ENCODE measurements around the gene KLHDC7A.

Gene KLHDC7A

DNA sequence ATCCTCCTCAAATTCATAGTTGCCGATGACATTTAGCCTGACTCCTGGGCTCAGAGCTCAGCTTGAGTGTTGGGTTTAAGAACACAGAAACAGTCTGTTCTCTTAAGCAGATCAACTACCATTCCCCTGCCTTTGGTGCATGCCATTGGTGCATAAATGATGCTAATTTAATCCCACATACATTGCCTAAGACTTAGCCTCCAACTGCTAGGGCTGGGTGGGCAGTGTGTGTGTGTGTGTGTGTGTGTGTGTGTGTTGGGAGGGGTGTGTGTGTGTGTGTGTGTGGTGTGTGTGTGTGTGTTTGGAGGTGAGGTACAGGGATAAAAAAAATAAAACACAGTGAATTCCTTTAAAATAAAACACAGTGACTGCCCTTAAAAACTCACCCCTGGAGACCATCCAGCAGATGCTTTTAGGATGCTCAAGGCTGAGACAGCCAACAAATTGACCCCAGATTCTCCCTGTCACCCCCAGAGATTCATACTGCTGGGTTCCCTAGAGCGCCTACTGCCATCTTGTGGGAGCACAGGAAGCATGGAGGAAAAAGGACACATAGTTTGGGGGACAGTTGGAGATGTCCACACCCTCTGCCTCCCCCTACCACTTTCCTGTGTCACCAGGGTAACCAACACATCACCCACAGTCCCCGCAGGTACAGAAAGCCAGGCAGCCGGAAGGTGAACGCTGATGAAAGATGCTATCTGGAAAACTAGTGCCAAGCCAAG, 30.6 kb downstream of the KLHDC7A start:
- DNase-seq: peak; percentile 39

DNA sequence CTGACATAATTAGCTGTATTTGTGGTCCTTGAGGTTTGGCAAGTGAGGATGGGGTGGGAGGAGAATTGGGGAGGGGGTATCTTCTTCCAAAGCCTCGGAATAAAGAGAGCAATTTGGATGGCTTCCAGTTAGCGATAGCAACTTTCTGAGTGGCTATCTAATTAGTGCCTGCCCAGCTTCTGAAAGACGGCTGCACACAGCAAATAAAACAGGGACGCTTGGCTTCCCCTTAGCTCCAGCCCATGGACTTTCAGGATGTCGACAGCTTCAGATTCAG, 31.1 kb downstream of the KLHDC7A start:
- no peak for DNase-seq

DNA sequence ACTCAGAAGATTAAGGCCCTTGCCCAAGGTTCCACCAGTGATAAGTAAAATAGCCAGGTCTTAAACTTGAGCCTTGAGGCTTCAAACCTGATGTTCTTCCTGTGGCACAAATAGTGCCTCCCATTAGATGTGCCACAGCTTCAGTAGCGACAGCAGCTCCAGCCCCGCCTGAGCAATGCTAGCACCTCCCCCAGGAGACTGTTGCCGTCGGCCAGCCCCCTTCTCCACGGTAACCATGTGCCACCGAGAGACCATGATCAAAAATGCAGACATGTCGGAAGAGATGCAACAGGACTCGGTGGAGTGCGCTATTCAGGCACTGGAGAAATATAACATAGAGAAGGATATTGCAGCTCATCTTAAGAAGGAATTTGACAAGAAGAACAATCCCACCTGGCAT, 32.2 kb downstream of the KLHDC7A start:
- no peak for DNase-seq

DNA sequence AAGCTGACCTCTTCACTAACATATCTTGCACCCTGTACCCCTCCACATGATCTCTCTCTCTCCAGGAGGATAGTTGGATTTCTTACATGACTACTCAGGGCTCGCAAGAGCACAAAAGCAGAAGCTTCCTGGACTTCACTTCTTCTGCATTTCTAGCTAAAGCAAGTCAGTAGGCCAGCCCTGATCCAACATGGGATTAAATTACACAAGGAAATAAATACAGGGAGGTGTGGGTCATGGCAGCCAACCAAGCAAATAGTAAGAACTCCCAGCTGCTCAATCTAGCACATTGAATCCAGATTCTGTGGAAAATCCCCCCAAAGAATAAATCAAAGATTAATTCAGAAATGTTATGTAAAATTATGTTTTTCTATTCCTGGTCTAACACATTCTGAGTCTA, 33.3 kb downstream of the KLHDC7A start:
- no peak for DNase-seq

DNA sequence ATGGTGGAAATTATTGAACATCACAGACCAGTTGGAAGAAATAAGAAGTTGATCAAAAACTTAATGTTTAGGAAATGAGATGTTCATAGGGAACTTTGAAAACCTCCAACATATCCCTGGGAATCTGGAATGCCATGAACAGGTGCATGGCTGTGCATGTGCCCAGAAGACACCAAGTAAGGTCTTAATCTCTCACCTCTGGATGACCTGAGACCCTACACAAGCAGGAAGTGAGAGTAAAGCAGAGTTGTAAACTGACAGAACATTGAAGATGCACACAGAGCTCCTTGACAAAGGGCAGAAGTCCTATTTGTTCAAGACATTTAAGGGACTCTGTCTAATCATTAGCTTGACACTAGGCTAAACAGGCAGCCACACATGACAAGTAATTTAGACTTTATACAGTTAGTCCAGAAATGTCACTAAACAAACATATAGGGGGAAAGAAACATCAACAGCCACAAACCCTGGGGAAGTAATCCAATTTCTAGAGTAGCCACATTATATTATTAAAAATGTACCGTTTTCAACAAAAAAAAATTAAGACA, 34.5 kb downstream of the KLHDC7A start:
- DNase-seq: no peak

DNA sequence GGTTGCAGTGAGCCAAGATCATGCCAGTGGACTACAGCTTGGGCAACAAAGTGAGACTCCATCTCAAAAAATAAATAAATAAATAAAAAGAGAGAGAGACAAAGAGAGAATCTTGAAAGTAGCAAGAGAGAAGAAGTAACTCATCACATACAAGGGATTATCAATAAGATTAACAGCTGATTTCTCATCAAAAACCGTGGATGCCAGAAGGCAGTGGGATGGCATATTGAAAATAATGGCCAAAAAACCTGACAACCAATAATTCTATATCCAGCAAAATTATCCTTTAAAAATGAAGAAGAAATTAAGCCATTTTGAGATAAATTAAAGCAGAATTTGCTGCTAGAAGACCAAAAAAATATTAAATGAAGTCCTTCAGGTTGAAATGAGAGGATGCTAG, 35.7 kb downstream of the KLHDC7A start:
- DNase-seq: no peak

DNA sequence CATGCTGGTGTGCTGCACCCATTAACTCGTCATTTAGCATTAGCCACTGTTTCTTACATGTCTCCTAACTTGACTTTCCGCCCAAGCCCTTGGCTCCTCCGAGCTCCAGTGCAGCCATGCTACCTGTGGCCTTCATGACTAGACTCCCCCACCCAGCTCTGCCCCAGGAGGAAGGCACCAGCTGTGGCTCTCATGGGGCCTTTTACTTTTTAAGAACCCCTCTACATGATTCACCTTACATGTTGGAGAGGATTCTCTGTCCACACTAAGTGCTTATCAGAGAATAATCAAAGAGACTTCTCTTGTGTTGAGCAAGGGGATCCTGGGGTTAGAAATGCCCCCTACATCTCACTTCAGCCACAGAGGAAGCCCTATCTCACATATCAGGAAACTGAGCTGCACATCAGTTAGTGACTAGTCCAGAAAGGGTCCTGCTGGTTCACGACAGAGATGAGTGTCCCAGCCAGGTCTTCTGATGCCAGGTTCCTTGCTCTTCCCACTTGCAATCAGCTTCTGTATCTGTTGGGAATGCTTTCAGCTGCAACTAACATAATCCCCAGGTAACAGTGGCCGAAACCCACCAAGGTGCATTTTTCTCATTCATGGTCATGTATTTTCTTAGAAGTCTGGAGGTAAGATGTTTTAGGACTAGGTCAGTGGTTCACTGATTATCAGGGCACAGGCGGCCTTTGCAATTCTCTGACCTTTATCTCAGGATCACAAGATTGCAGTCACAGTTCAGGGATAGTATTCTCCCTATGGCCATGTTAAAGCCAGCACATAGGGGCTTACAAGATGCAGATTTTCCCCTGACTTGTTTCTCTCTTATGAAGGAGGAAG, 45.9 kb downstream of the KLHDC7A start:
- DNase-seq: no peak

DNA sequence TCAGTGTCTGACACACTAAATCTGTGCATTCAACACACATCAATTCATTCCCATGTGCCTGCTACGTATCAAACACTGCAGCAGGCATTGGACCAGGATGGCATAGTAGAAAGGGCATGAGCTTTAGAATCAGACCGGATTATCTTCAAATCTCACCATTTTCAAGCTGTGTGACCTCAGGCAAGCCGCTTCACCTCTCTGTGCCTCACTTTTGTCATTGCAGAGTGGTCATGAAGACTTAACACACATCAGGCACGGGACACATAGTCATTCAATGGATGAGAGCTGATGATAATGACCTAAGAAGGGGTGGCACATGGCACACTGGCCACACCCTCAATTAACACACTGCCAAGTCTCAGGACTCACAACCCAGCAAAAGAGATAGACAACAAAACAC, 46.8 kb downstream of the KLHDC7A start:
- no peak for DNase-seq

DNA sequence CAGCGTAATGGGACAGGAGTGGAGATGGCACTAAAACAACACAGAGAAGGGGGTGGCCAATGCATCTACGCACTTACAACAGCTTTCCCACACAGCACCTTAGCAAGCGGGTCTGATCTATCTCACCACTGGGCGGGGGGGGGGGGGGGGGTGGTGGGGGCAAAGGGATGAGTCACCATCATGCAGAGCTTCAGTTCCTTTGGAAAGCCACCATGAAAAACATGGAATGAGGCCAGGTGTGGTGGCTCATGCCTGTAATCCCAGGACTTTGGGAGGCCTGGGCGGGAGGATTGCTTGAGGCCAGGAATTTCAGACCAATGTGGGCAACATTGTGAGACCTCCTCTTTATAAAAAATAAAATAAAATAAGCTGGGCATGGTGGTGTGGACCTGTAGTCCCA, 47.2 kb downstream of the KLHDC7A start:
- DNase-seq: no peak

DNA sequence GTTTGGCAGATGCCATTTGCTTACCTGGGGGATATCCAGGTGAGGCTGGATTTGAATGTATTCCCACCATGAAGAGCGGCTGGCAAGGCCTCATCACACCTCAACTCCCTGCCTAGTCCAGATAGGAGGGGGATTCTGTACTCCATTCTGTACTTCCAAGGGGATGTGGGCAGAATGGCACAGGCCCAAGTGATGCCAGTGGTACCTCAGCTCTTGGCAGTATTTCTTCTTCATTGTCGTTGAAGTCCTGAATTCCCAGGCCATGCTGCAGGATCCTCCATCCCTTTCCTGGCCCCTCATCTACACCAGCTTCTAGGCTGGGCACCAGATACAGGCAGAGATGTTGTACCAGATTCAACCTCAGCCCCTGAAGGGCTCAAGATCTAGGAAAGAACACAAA, 47.9 kb downstream of the KLHDC7A start:
- DNase-seq: no peak

DNA sequence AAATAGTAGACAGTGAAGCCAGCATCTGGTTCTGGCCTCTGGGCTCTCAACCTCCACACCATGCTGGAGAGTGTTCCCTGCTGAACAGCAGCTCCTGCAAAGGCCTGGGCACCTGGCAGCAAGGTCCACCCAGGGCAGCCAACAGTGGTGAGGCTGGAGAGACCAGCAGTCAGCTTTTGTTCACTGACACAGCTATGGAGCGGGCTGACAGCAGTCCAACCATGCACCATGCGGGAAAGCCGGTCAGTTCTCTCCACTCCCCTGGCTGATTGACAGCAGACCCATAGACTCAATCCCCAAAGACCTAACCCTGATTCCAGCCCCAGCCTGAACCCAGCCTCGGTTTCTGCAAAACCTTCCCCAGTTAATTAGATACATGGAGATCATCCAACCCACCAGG, 49.0 kb downstream of the KLHDC7A start:
- no peak for DNase-seq

DNA sequence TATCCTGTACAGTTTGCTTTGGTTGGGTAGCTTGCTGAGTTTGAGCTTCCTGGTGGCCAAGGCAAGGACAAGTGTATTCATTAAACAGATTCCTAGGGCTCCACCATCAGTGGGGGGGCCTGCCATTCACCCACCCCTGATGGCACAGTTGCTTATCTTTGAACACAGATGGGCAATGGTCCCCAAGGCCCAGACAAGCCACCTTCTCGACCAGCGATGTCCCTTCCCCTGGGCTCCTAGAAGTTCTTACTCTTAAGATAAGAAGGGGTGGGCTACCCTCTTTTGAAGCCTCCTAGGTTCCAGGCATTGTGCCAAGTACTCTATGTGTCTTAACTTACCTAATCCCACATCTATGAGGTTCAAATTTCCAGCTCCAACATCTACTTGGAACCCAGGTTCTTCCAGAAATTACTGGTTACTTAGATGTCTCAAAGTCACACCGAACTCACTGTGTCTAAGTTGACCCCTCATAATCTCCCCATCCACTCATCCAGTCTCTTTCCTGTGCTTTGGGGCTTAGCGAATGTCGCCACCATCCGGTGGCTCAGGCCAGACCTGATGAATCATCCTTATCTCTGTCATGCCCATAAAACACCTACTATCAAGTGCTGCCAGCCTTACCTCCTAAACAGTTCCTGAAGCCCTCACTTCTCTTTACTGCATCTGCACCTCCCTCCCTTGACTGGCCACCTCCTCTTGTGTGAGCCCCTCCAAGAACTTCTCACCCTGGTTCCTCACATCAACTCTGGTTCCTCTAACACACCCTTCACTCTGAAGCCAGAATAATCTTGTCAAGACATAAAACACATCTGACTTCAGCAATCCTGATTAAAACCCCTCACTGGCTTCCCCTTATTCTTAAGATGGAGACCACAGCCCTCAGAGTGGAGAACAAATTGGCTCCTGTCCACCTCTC, 50.1 kb downstream of the KLHDC7A start:
- no peak for DNase-seq

DNA sequence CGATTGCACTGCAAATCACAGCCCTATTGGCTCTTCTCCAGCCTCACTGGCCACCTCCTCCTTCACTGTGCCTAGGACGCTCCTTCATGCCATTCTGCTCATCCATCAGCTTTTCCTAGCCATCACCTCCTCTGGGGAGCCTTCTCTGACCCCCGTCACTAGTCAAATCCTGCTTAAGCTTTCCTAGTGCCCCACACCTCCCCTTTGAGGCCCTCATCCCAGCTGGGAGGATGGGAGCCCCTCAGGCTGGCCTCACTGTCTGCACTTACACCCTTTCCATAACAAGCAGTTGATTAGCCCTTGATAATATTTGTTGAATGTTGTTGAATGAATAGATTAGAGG, 50.7 kb downstream of the KLHDC7A start:
- DNase-seq: no peak

DNA sequence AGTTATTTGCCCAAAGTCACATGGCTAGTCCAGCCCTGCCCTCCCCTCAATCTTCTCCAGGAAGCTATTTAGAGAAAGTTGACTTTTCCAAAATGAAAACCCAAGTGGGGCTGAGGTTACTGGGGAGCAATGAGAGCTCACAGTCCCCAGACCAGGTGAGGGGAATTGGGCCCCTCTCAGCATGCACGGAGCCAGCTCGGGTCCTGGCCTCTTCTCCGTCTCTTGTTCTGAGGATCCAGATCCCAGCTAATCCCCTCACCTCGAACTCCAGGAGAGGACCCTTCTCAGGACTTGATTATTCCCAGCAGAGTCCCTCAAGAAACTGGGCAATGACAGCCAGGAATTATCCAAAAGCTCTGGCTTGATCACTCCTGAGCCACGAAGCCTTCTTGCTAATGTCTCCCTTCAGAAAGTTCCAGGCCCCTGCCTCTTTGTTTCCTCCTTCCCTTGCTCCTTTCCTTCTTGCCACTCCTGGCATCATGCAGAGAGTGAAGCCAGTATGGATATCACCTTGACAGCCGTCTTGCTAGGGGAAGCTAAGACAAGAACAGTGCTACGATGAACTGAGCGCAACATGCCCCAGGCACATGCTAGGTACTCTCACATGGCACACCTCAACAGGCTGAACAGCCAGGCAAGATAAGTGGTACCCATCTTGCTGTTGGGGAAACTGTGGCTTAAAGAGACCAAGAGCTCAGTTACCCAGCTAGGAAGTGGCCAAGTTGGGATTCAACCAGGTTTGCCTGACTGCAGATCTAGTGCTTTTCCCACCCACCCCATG, 51.9 kb downstream of the KLHDC7A start:
- no peak for DNase-seq

DNA sequence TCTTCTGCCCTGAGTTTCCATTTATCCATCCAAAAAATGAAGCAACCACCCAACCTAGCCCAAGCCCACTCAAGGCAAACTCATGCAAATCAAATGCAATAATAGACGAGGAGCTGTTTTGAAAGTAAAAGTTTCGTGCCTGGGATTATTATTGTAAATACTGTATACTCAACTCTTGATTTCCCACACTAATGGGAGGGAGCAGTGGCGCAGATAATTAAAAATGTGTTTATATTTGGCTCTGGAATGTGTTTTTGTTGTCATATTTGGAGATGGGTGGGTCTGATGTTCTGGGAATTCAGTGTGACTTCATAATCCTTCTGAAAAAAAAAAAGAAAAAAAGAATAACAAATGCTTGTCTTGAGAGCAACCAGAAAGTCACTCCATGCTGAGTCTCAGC, 52.5 kb downstream of the KLHDC7A start:
- DNase-seq: no peak

DNA sequence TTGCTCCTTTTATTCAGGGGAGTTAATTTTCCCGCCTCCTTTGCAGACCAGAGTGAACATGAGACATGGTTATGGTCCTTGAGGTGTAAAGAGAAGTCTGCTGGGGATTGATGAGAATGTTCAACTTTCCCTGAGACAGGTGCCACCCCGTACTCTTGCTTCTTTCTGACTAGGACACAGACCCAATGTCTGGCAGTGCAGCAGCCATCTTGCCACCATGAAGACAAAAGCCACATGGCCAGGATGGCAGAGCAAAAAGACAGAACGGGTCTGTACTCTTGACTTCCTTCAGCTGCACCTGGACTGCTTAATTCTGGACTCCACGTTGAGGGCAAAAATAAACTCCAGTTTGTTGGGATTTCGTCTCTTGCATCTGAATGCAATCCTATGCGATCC, 54.1 kb downstream of the KLHDC7A start:
- no peak for DNase-seq

Measured in NCI-H2171 treated with DMSO at 0.1 percent for 48 hours (cell line).